Activated naive CD8-positive, alpha-beta T cell treated with anti-CD3 and anti-CD28 coated beads, Interleukin-2, amount 50 U/mL, for 24 hours (primary cell): Measurements from ENCODE around the gene ERV3-1.
"Not testable (repeated sequence)": the region's sequence is repeated elsewhere in the genome, so short reads cannot be mapped to it uniquely, and the experiment has no call there.

Experiments
- ATAC-seq: fragments of 150-1000 bp; cut with Tn5 transposase; one replicate; pipeline ENCODE4 v1.10.0; 2021
- DNase-seq: peaks from one replicate; pipeline ENCODE4 v3.0.0; 2021
- H3K27ac Mint-ChIP-seq: one replicate; pipeline ENCODE4 v1.8.0; 2021; ENCODE audit warnings: mild to moderate bottlenecking, mixed read lengths
- H3K27me3 Mint-ChIP-seq: one replicate; pipeline ENCODE4 v1.8.0; 2021; ENCODE audit warnings: mixed read lengths
- H3K36me3 Mint-ChIP-seq: one replicate; pipeline ENCODE4 v1.8.0; 2021; ENCODE audit warnings: low read depth, mixed read lengths
- H3K4me1 Mint-ChIP-seq: one replicate; pipeline ENCODE4 v1.8.0; 2021; ENCODE audit warnings: mixed read lengths
- H3K4me3 Mint-ChIP-seq: one replicate; pipeline ENCODE4 v1.8.0; 2021; ENCODE audit warnings: mild to moderate bottlenecking, moderate library complexity, mixed read lengths
- H3K9me3 Mint-ChIP-seq: one replicate; pipeline ENCODE4 v1.8.0; 2021; ENCODE audit warnings: mixed read lengths

Gene ERV3-1

DNA sequence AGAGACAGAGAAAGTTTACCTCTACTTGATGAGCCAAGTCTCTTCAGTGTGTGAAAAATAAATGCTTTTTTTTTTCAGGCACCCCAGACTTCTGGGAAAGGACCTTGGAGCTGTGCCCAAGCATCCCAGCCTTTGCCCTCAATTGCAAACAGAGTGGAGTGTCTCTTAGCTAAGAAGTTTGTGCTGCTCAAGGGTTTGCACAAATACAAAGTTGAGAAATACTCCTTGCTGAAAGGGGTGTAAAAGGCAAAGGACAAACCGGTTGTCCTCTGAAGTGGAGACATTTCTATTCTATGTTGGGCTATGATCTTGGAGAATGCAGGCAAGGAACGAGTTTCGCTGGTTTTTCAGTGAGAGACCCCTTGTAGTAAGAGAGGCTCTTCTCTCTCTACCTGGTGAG, 14.5 kb upstream of the ERV3-1 start:
- H3K4me3 Mint-ChIP-seq, H3K27ac Mint-ChIP-seq, ATAC-seq: not testable (repeated sequence)

DNA sequence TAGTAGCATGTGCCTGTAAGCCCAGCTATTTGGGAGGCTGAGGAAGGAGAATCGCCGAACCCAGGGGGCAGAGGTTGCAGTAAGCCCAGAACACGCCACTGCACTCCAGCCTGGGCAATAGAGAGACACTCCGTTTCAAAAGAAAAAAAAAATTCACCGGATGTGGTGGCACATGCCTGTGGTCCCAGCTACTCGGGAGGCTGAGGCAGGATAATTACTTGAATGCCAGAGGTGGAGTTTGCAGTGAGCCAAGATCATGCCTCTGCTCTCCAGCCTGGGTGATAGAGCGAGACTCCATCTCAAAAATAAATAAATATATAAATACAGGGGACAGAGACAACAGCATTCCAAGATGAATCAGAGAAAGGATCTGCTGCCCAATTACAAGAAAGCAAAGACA, 3.4 kb upstream of the ERV3-1 start:
- not testable (repeated sequence) for DNase-seq, ATAC-seq, H3K9me3 Mint-ChIP-seq, H3K36me3 Mint-ChIP-seq, H3K27me3 Mint-ChIP-seq, H3K27ac Mint-ChIP-seq, H3K4me3 Mint-ChIP-seq
- peaks cover 20% of the 10 kb centered on the region for H3K4me1 Mint-ChIP-seq

More for the DNA sequence above, 14.5 kb upstream of the ERV3-1 start:
- H3K9me3 Mint-ChIP-seq, DNase-seq, H3K4me1 Mint-ChIP-seq, H3K27me3 Mint-ChIP-seq, H3K36me3 Mint-ChIP-seq: not testable (repeated sequence)

DNA sequence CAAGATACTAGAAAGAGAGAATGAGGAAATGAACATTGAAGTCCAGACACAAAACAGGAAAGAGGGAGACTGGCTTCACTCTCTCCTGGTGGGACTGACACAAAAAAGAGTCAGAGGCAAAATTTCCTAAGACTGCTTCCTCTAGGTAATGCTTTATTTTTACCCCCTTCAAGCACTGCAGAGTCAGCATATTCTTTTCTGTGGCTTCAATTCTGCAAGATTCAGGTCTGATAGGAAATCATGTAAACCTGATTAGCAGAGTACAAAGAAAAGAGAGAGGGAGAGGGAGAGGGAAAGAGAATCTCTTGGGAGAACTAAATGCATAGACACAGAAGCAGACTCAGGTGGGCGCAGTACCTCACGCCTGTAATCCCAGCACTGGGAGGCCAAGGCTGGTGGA, 2.9 kb upstream of the ERV3-1 start:
- H3K4me3 Mint-ChIP-seq, H3K9me3 Mint-ChIP-seq: not testable (repeated sequence)
- H3K4me1 Mint-ChIP-seq: peaks cover 24% of the 10 kb centered on the region

DNA sequence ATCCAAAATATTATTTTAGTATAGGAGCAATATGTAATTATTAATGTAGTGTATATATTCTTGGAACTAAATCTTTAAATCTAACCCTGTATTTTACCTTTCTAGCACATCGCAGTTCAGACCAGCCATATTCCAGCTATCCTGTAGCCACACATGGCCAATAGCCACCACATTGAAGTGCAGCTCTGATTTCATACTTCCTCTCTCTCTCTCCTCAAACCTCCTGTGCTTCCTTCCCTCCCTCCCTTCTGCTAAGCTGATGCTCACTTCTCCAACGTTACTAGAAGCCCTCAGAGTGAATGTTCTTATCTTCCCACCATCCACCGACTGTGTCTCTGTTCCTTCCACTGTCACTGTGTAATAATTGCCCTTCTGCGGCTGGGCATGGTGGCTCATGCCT, 549 bp upstream of the ERV3-1 start:
- peak overlapping the region; percentile 93 for H3K4me3 Mint-ChIP-seq
- H3K27me3 Mint-ChIP-seq, DNase-seq, ATAC-seq: not testable (repeated sequence)
- peak overlapping the region; percentile 96 for H3K27ac Mint-ChIP-seq
- H3K9me3 Mint-ChIP-seq: peaks cover 19% of the 10 kb centered on the region
- peaks cover 34% of the 10 kb centered on the region for H3K4me1 Mint-ChIP-seq
- H3K36me3 Mint-ChIP-seq: peaks cover 35% of the 10 kb centered on the region

More for the DNA sequence above, 2.9 kb upstream of the ERV3-1 start:
- ATAC-seq, H3K27ac Mint-ChIP-seq, H3K27me3 Mint-ChIP-seq, DNase-seq: not testable (repeated sequence)
- H3K36me3 Mint-ChIP-seq: peaks cover 14% of the 10 kb centered on the region

DNA sequence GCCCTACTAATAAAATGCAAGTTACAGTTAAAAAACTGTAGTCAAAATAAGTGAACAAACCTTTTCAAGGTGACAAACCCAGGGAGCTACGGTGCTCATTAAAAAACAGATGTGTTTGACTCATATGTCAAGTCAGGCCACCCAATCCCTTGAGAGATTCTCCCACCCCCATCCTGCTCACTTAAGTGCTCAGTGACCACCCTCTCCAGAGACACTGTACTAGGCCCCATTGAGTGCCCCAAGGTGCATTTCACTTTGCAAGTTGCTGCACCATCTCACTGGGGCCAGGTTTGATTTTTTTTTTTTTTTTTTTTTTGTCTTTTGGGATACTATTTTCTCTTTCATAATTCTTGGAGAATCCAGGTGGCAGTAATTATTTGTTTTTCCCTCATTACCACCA, 1.9 kb downstream of the ERV3-1 start:
- Mint-ChIP-seq H3K36me3 (peaks cover 55% of the 10 kb centered on the region), H3K9me3 (peaks cover 38% of the 10 kb centered on the region), H3K4me1 (peaks cover 47% of the 10 kb centered on the region), H3K27ac (no peak overlapping the region), H3K27me3 (no peaks in the 10 kb centered on the region), H3K4me3 (no peak overlapping the region)
- DNase-seq (no peak), ATAC-seq (no peak)

DNA sequence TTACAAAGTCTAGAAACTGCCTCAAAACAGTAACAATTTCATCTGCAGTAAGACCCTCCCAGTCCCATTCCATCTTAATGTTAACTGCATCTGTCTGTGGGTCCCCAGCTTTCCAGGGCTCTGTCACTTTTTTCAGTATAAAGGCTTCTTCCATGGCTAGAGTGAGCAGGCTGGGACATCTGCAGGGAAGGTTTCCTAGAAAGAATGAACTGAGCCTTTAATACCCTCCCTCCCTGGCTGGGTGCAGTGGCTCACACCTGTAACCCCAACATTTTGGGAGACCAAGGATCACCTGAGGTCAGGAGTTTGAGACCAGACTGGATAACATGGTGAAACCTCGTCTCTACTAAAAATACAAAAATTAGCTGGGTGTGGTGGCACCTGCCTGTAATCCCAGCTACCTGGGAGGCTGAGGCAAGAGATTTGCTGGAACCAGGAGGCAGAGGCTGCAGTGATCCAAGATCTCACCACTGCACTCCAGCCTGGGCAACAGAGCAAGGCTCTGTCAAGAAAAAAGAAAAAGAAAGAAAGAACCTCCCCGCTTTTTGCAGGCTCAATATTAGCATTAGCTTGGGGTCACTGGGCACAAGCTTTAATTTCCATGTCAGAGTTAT, 3.4 kb downstream of the ERV3-1 start:
- Mint-ChIP-seq H3K4me3 (no peak overlapping the region), H3K27ac (no peak overlapping the region), H3K4me1 (peaks cover 50% of the 10 kb centered on the region), H3K27me3 (no peaks in the 10 kb centered on the region), H3K9me3 (peaks cover 51% of the 10 kb centered on the region), H3K36me3 (peaks cover 70% of the 10 kb centered on the region)
- ATAC-seq (no peak), DNase-seq (no peak)

DNA sequence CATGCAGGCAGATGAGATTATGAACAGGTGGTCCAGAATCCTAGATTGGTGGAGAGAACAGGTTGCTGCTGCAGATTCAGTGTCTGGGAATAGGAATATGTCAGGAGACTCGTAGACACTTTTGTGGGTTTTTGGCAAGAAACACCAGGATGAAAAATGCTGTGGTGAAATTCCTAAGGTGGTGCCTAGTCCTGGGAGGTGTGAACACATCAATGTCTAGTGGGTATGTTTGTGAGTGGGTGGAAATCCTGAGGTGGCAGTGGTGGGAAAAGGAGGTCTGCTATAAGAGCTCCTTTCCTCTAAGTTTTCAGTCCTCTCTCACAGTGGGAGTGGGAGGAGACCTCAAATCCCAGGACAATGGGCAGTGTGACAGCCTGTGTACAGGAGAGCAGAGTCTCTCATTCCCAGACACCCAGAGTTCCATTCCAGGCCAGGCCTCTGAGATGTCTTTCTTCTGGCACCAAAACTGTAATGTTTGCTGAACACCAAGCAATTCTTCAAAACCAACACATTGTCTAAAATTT, 5.1 kb downstream of the ERV3-1 start:
- no peak overlapping the region for H3K27ac Mint-ChIP-seq
- DNase-seq (no peak), ATAC-seq (no peak)
- peaks cover 40% of the 10 kb centered on the region for H3K4me1 Mint-ChIP-seq
- H3K36me3 Mint-ChIP-seq: peaks cover 81% of the 10 kb centered on the region
- H3K4me3 Mint-ChIP-seq: no peak overlapping the region
- H3K9me3 Mint-ChIP-seq: peaks cover 56% of the 10 kb centered on the region
- H3K27me3 Mint-ChIP-seq: no peaks in the 10 kb centered on the region

DNA sequence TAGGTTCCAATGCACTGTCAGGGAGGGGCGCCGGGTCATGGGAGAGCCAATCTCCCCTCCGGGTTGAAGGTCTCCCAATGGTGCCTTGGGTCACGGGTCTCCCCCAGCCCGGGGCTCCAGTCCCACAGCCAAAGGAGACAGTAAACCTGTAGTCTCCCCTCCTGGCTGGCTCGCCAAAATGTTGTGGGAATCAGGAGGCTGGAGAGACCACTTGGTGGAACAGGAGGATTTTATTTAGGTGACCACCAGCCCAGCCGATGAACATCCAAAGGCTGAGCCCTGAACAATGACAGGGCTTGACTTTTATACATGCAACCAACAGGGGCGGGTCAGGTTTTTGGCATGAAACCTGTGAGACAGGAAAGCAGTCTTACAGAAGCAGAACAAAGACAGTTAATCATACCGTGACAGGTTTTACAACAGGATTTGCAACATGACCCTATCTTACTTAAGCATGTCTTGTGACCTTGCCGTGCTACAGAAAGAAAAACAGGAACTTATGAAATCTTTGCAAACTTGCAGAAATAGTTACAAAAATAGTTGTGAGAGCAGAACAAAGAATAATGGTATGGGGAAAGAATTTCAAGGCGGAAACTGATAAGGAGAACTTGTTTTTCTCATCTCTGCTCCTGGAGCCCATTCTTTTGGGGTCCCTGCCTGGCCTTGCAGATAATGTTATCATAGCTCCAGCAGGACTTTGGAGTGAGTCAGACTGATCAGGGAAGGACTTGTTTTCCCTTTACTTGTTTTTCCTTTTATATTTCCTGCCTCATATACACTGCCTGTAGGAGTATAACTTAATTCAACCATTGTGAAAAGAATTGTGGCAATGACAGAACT, 7.1 kb downstream of the ERV3-1 start:
- Mint-ChIP-seq H3K4me1 (peaks cover 26% of the 10 kb centered on the region), H3K9me3 (peaks cover 61% of the 10 kb centered on the region), H3K27ac (no peak overlapping the region), H3K4me3 (no peak overlapping the region), H3K27me3 (no peaks in the 10 kb centered on the region), H3K36me3 (peaks cover 66% of the 10 kb centered on the region)
- no peak for ATAC-seq
- DNase-seq: no peak

DNA sequence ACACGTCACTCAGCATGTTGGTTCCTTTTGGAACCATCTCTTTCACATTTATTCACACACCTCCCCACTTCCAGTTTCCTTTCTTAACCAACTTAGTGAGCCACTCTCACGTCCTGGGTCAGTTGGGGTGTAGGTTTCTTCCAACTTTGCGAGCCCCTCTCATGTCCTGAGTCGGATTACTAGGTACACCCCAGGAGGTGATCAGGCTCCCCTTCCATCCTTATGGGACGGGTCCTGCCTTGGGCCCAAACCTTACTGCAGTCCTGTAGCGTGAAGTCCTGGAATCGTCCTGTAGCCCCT, 7.7 kb downstream of the ERV3-1 start:
- no peak for ATAC-seq
- Mint-ChIP-seq H3K27me3 (no peaks in the 10 kb centered on the region), H3K4me3 (no peak overlapping the region), H3K9me3 (peaks cover 65% of the 10 kb centered on the region), H3K27ac (no peak overlapping the region), H3K36me3 (peaks cover 60% of the 10 kb centered on the region), H3K4me1 (peaks cover 23% of the 10 kb centered on the region)
- no peak for DNase-seq

DNA sequence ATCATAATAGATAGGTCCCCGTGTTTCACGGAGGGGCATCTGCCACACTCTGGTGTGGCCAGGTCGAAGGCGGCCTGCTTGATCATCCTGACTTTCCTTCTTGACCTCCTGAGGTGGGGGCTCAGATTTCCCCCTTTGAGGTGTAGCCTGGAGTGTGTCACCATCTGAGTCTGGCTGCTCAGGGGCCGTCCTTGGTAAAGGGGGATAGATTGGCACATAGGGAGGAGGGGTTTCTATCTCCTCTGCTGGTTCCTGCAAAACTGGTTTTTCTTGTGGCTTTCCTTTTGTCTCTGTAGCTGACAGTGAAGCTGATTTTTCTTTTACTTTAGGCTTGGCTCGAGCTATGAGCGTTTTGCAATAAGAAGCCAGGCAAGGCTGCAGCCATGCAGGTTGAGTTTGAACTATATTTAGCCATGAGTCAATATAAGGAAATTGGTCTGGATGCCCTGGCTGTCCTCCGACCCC, 8.5 kb downstream of the ERV3-1 start:
- H3K4me1 Mint-ChIP-seq: peaks cover 19% of the 10 kb centered on the region
- H3K27me3 Mint-ChIP-seq: no peaks in the 10 kb centered on the region
- DNase-seq (no peak), ATAC-seq (no peak)
- H3K36me3 Mint-ChIP-seq: peaks cover 52% of the 10 kb centered on the region
- H3K4me3 Mint-ChIP-seq: no peak overlapping the region
- no peak overlapping the region for H3K27ac Mint-ChIP-seq
- peaks cover 64% of the 10 kb centered on the region for H3K9me3 Mint-ChIP-seq

DNA sequence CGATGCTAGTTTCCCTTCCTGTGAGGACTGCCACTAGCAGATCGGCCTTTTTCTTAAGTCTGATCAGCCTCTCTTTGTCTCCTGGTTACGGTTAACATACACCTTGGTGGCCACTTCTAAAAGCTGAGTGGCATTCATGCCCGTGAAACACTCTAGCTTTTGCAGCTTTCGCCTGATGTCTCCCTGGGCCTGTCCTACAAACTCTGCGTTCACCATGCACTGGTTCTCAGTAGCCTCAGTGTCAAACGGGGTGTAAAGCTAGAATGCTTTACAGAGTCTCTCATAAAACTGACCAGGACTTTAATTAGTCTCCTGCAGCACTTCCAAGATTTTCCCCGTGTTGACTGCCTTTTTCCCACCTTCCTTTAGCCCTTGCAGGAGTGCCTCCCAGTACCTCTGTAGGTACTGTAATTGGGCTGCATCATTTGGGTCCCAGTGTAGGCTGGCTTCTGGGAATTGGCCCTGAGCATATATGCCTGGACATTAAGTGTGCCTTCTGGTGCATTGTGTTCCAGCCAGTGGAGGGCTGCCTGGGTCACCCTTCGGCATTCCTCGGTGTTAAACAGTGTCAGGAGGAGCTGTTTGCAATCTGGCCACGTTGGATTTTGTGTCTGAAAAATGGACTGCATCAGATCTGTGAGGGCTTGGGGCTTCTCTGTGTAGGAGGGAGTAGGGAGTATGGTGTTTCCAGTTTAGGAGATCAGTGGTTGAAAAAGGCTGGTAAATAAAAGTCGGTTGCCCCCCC, 9.2 kb downstream of the ERV3-1 start:
- H3K27ac Mint-ChIP-seq: no peak overlapping the region
- H3K36me3 Mint-ChIP-seq: peaks cover 52% of the 10 kb centered on the region
- ATAC-seq: no peak
- DNase-seq: no peak
- no peak overlapping the region for H3K4me3 Mint-ChIP-seq
- no peaks in the 10 kb centered on the region for H3K27me3 Mint-ChIP-seq
- H3K4me1 Mint-ChIP-seq: peaks cover 17% of the 10 kb centered on the region
- peaks cover 66% of the 10 kb centered on the region for H3K9me3 Mint-ChIP-seq

DNA sequence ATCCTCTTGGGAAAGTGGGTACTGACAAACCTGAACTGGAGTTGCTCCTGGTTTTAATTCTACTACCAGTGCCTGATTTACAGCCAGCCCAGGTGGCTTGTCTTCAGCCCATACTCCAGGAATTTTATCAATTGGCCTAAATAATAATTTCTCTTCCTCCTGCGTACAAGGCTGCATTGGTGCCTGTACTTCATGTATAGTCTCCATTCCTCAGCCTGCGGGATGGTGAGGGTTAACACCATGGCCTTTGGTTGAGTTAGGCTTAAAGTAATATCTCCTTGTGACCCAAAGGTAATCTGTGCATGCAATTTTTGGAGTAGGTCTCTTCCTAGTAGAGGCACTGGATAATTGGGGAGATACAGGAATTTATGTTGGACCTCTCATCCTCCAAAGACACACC, 10.2 kb downstream of the ERV3-1 start:
- Mint-ChIP-seq H3K27ac (no peak overlapping the region), H3K27me3 (no peaks in the 10 kb centered on the region), H3K36me3 (peaks cover 46% of the 10 kb centered on the region), H3K9me3 (peaks cover 68% of the 10 kb centered on the region), H3K4me3 (no peak overlapping the region), H3K4me1 (peaks cover 10% of the 10 kb centered on the region)
- no peak for ATAC-seq
- DNase-seq: no peak

DNA sequence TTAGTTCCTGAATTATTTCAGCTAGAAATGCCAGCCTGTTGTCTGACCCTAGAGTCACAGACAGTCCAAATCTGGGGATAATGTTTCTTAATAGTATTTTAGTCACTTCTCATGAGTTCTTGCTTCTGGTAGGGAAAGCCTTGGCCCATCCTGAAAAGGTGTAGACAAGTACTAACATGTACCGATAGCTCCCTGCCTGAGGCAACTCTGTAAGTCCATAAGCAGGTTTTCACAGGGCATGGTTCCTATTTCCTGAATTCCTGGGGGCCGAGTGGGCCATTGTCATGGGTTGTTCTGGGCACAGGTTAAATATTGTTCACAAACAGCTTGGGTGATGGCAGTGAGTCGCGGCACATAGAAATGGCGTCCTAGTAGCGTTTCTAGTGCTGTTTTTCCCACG, 12.6 kb downstream of the ERV3-1 start:
- Mint-ChIP-seq H3K36me3 (peaks cover 42% of the 10 kb centered on the region), H3K4me1 (no peaks in the 10 kb centered on the region), H3K9me3 (peaks cover 69% of the 10 kb centered on the region), H3K27ac (no peak overlapping the region), H3K27me3 (no peaks in the 10 kb centered on the region), H3K4me3 (no peak overlapping the region)
- ATAC-seq (no peak), DNase-seq (no peak)

DNA sequence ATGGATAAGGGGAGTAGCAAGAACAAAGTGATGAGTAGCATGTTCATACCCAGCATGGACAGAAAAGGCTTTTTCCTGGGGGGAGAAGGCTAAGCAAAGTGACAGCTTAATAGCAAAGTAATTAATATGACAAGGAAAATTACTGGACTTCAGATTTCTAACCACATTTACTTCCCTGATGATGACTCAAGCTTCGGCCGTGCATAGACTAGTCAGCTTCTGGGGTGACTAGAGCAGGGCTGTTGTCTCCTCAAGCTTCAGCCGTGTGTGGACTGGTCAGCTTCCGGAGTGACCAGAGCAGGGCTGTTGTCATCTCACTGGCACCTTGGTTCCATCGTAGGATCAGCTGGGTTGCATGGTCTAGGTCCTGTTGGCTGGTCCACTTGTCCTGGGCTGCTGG, 13.5 kb downstream of the ERV3-1 start:
- Mint-ChIP-seq H3K4me3 (no peak overlapping the region), H3K9me3 (peaks cover 69% of the 10 kb centered on the region), H3K27ac (no peak overlapping the region), H3K4me1 (no peaks in the 10 kb centered on the region), H3K27me3 (no peaks in the 10 kb centered on the region), H3K36me3 (peaks cover 42% of the 10 kb centered on the region)
- ATAC-seq: no peak
- DNase-seq: no peak

DNA sequence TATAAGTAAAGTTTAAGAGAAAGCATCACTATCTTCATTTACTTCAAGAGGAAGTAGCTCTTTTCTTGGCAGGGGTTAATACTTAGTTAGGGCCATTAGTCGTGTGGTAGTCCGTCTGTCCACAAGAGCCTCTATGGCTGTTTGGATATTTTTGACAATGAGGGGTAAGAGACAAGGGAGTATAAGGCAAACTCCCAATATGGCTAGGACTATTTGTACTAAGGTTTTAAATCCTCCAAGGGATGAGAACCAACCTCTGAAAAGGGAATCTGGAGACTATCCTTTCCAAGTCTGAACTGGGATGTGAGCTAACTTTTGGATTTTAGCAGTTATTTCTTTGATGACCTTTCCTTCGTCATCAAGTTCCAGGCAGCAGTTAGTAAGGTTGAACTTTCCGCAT, 15.6 kb downstream of the ERV3-1 start, which contains the start of gene ZNF117:
TSS of gene ZNF117 (minus strand) at position 101 of the 400 bp plus-strand sequence.
- no peak within 1 kb of the TSS for H3K27ac Mint-ChIP-seq
- H3K4me3 Mint-ChIP-seq: no peak within 1 kb of the TSS
- no peaks in the 10 kb centered on the region for H3K27me3 Mint-ChIP-seq
- H3K36me3 Mint-ChIP-seq: peaks cover 52% of the 10 kb centered on the region
- ATAC-seq: no peak
- DNase-seq: no peak
- H3K9me3 Mint-ChIP-seq: peaks cover 78% of the 10 kb centered on the region
- no peaks in the 10 kb centered on the region for H3K4me1 Mint-ChIP-seq
